CD4-positive, alpha-beta T cell (primary cell): ENCODE measurements around the gene MYO1D. TPM values are rescaled to one million over a fixed set of nuclear protein-coding genes. Genes with fewer than 3 reads are reported as not detected.

Source experiments
- ATAC-seq: fragments of 200-7000 bp; cut with Tn5 transposase; one replicate; pipeline ENCODE4 v1.10.0; 2022; ENCODE audit warnings: mild to moderate bottlenecking; ENCODE audit not compliant: poor library complexity
- CTCF ChIA-PET: fragments of 350-600 bp; sonication (Branson Sonifier 250); formaldehyde crosslinking; loops from one replicate; lab custom pipeline; 2021; ENCODE audit warnings: antibody characterized with exemption, inconsistent platforms; lab: Charles Lee
- POLR2A ChIA-PET: fragments of 350-600 bp; sonication (Branson Sonifier 250); formaldehyde crosslinking; loops from one replicate; lab custom pipeline; 2021; ENCODE audit warnings: antibody characterized with exemption, inconsistent platforms; lab: Charles Lee
- DNase-seq, 14 experiments: peaks; one replicate each; pipeline ENCODE4 v3.0.0-alpha.2; 2013 to 2020; ENCODE audit warnings: mixed read lengths in 2 of 14
- H3K27ac ChIP-seq, 2 donors: one replicate each; pipeline versions ENCODE4 v1.5.1 to v1.7.0; 2013; ENCODE audit warnings: low read length in 2 of 2, low read depth in 1 of 2, mild to moderate bottlenecking in 1 of 2
- H3K27me3 ChIP-seq, 2 experiments: 1 replicate in 1 of 2; 2 replicates in 1 of 2; pipeline versions ENCODE4 v1.6.1 to v1.7.0; 2013; ENCODE audit warnings: low read length in 2 of 2, control low read depth in 1 of 2, mild to moderate bottlenecking in 1 of 2, moderate library complexity in 1 of 2; ENCODE audit not compliant: insufficient read depth in 2 of 2, control insufficient read depth in 1 of 2
- H3K36me3 ChIP-seq: one replicate; pipeline ENCODE4 v1.6.1; 2013; ENCODE audit warnings: low read length, control low read depth; ENCODE audit not compliant: insufficient read depth
- H3K4me1 ChIP-seq: one replicate; pipeline ENCODE4 v1.6.1; 2013; ENCODE audit warnings: low read length, control low read depth; ENCODE audit not compliant: insufficient read depth
- H3K4me3 ChIP-seq: one replicate; pipeline ENCODE4 v1.5.1; 2013; ENCODE audit warnings: mild to moderate bottlenecking, low read length, moderate library complexity
- H3K9me3 ChIP-seq, 2 experiments: 1 replicate in 1 of 2; 2 replicates in 1 of 2; pipeline versions ENCODE4 v1.6.1 to v1.7.0; 2013; ENCODE audit warnings: low read length in 2 of 2, mild to moderate bottlenecking in 2 of 2, control low read depth in 1 of 2, moderate library complexity in 1 of 2; ENCODE audit not compliant: control insufficient read depth in 1 of 2, insufficient read depth in 1 of 2
- H3K27ac Mint-ChIP-seq: one replicate; pipeline ENCODE4 v1.8.0; 2020; ENCODE audit warnings: mixed read lengths
- H3K27me3 Mint-ChIP-seq: one replicate; pipeline ENCODE4 v1.8.0; 2021; ENCODE audit warnings: mixed read lengths
- H3K36me3 Mint-ChIP-seq: one replicate; pipeline ENCODE4 v1.8.0; 2021; ENCODE audit warnings: low read depth, mixed read lengths
- H3K4me1 Mint-ChIP-seq: one replicate; pipeline ENCODE4 v1.8.0; 2021; ENCODE audit warnings: low read depth, mixed read lengths
- H3K4me3 Mint-ChIP-seq: one replicate; pipeline ENCODE4 v1.8.0; 2020; ENCODE audit warnings: mild to moderate bottlenecking, mixed read lengths
- H3K9me3 Mint-ChIP-seq: one replicate; pipeline ENCODE4 v1.8.0; 2020; ENCODE audit warnings: mixed read lengths
- intact Hi-C, 2 experiments: fragments of 100-400 bp; cut with DNase I in 1 of 2; cut with micrococcal nuclease in 1 of 2; formaldehyde crosslinking; loops; one replicate each; pipeline versions ENCODE4 v1.15.1 to v1.9.0; 2023 to 2025; cut with DNase I, micrococcal nuclease
- total RNA-seq, 174 experiments: library from RNA in 2 of 174; stranded (reverse) in 2 of 174; gene quantifications; one replicate each; pipeline ENCODE4 v1.2.3 and lab custom pipeline; 2021 to 2026
- TF ChIP-seq, protein P1 (sequence below): fragments of 200-600 bp; IDR thresholded peaks from one replicate; pipeline ENCODE4 v1.8.0; 2022; ENCODE audit warnings: antibody characterized with exemption, mild to moderate bottlenecking

Gene MYO1D
- total RNA-seq, 2 experiments from 2014 or later, result 5.8 to 6.4 TPM

DNA sequence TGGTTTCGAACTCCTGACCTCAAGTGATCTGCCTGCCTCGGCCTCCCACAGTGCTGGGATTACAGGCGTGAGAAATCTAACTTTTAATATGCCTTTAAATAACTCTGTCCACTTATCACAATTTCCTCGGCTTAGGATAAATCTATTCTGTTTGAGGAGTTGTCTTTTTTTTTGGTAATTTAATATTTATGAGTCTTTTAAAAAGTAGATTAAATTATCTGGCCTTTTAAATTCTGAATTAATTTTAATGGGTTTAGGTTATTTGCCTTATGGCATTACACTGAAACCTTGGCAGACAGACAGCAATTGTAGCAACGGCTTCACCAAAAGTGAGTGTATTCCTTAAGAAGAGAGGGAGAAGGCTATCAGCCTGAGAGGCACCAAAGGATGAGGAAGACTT, 66.2 kb downstream of the MYO1D start:
- Histone ChIP-seq H3K27me3 (no peaks in the 10 kb centered on the region), H3K4me3 (no peak overlapping the region), H3K27ac (no peak overlapping the region), H3K9me3 (no peaks in the 10 kb centered on the region), H3K4me1 (no peaks in the 10 kb centered on the region), H3K36me3 (no peaks in the 10 kb centered on the region)
- H3K27me3 Mint-ChIP-seq, result no peaks in the 10 kb centered on the region
- ATAC-seq, result no peak
- intact Hi-C loops, result no loop called here
- POLR2A ChIA-PET, result no interaction called here
- no peaks in the 10 kb centered on the region for H3K9me3 Mint-ChIP-seq
- TF ChIP-seq, protein P1, sequence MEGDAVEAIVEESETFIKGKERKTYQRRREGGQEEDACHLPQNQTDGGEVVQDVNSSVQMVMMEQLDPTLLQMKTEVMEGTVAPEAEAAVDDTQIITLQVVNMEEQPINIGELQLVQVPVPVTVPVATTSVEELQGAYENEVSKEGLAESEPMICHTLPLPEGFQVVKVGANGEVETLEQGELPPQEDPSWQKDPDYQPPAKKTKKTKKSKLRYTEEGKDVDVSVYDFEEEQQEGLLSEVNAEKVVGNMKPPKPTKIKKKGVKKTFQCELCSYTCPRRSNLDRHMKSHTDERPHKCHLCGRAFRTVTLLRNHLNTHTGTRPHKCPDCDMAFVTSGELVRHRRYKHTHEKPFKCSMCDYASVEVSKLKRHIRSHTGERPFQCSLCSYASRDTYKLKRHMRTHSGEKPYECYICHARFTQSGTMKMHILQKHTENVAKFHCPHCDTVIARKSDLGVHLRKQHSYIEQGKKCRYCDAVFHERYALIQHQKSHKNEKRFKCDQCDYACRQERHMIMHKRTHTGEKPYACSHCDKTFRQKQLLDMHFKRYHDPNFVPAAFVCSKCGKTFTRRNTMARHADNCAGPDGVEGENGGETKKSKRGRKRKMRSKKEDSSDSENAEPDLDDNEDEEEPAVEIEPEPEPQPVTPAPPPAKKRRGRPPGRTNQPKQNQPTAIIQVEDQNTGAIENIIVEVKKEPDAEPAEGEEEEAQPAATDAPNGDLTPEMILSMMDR, result no peak
- CTCF ChIA-PET, result no interaction called here
- H3K4me1 Mint-ChIP-seq, result peaks cover 5% of the 10 kb centered on the region
- H3K27ac Mint-ChIP-seq, result no peak overlapping the region
- DNase-seq, result no peak
- H3K36me3 Mint-ChIP-seq, result no peaks in the 10 kb centered on the region
- no peak overlapping the region for H3K4me3 Mint-ChIP-seq

DNA sequence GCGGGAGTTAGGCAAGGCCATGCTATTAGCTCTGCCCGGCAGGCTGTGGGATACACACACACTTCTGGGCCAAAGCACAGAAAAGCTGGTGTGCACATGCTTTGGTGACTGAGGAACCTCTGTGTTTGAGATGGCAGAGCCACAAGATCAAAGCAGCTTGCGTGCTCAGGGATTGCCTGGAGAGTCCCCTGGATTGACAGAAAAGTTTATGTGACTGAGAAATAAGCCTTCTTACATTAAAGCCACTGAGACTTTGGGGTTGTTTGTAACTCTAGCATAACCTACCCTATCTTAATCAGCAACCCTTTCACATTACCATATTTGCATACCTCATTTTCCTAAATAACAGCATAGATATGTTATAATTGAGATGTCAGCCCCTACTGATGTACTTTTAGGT, 69.3 kb downstream of the MYO1D start:
- ATAC-seq, result no peak
- ChIA-PET CTCF (no interaction called here), POLR2A (no interaction called here)
- intact Hi-C loops, result no loop called here
- Mint-ChIP-seq H3K4me3 (no peak overlapping the region), H3K27me3 (no peaks in the 10 kb centered on the region), H3K9me3 (no peaks in the 10 kb centered on the region), H3K36me3 (no peaks in the 10 kb centered on the region), H3K4me1 (peaks cover 5% of the 10 kb centered on the region), H3K27ac (no peak overlapping the region)
- no peaks in the 10 kb centered on the region for H3K36me3 ChIP-seq
- H3K9me3 ChIP-seq, result no peaks in the 10 kb centered on the region
- H3K4me3 ChIP-seq, result no peak overlapping the region
- H3K27ac ChIP-seq, result no peak overlapping the region
- no peaks in the 10 kb centered on the region for H3K27me3 ChIP-seq
- TF ChIP-seq, protein P1, result no peak
- no peaks in the 10 kb centered on the region for H3K4me1 ChIP-seq
- no peak for DNase-seq

DNA sequence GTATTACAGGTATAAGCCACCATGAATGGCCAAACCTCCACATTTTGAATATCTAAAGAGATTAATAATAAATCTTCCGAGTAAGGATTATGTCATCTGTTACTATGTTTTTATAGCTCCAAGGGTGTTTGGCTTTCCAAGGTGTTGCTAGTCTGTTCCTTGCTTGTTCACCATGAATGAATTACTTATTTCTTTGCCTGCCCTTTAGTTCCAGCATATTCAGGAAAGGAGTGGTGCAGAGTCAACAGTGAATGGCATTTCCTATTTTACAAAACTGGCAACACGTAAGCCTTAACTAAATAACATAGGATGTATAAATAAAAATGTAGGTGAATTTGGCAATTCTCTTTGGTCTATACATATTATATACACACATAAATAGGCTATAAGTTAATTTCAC, 70.3 kb downstream of the MYO1D start:
- no peaks in the 10 kb centered on the region for H3K36me3 ChIP-seq
- H3K9me3 ChIP-seq, result no peaks in the 10 kb centered on the region
- H3K27me3 ChIP-seq, result no peaks in the 10 kb centered on the region
- TF ChIP-seq, protein P1, result no peak
- intact Hi-C loops, result no loop called here
- H3K4me3 Mint-ChIP-seq, result no peak overlapping the region
- H3K9me3 Mint-ChIP-seq, result no peaks in the 10 kb centered on the region
- H3K27me3 Mint-ChIP-seq, result no peaks in the 10 kb centered on the region
- CTCF ChIA-PET, result no interaction called here
- H3K4me1 Mint-ChIP-seq, result peaks cover 5% of the 10 kb centered on the region
- no peaks in the 10 kb centered on the region for H3K4me1 ChIP-seq
- POLR2A ChIA-PET, result no interaction called here
- no peaks in the 10 kb centered on the region for H3K36me3 Mint-ChIP-seq
- no peak overlapping the region for H3K4me3 ChIP-seq
- DNase-seq (no peak), ATAC-seq (no peak)
- H3K27ac Mint-ChIP-seq, result no peak overlapping the region
- no peak overlapping the region for H3K27ac ChIP-seq
